ENCODE data around the gene ACTN1.

ACTN1 gene

GRCh38 chr14:68834816-68835215 lies 144.3 kb downstream of the ACTN1 start:
- Mint-ChIP-seq H3K4me1 (no peaks in the 10 kb centered on the region), H3K9me3 (peaks cover 79% of the 10 kb centered on the region), H3K27ac (no peak overlapping the region), H3K4me3 (no peak overlapping the region), H3K27me3 (ENCODE audit: low read depth, poor library complexity) (peaks cover 5% of the 10 kb centered on the region), H3K36me3 (ENCODE audit: low read depth) (peaks cover 55% of the 10 kb centered on the region)
- no peak for TF ChIP-seq CTCF (IDR thresholded peaks at IDR 0.05)
- DNase-seq, result no peak

GRCh38 chr14:68828698-68829097 lies 150.4 kb downstream of the ACTN1 start:
- Mint-ChIP-seq H3K27ac (no peak overlapping the region), H3K27me3 (ENCODE audit: low read depth, poor library complexity) (no peaks in the 10 kb centered on the region)

GRCh38 chr14:68825729-68826128 lies 153.4 kb downstream of the ACTN1 start:
- H3K27ac Mint-ChIP-seq, result no peak overlapping the region
- no peak for TF ChIP-seq CTCF (IDR thresholded peaks at IDR 0.05)
- peaks cover 21% of the 10 kb centered on the region for H3K4me1 Mint-ChIP-seq
- H3K4me3 Mint-ChIP-seq, result no peak overlapping the region
- no peak for DNase-seq
- H3K9me3 Mint-ChIP-seq, result peaks cover 8% of the 10 kb centered on the region
- no peaks in the 10 kb centered on the region for H3K27me3 Mint-ChIP-seq (ENCODE audit: low read depth, poor library complexity)
- peaks cover 4% of the 10 kb centered on the region for H3K36me3 Mint-ChIP-seq (ENCODE audit: low read depth)

More at GRCh38 chr14:68828698-68829097, 150.4 kb downstream of the ACTN1 start:
- Mint-ChIP-seq H3K4me1 (peaks cover 7% of the 10 kb centered on the region), H3K4me3 (no peak overlapping the region), H3K9me3 (peaks cover 28% of the 10 kb centered on the region), H3K36me3 (ENCODE audit: low read depth) (peaks cover 19% of the 10 kb centered on the region)
- DNase-seq, result no peak
- no peak for TF ChIP-seq CTCF (IDR thresholded peaks at IDR 0.05)

- DNase-seq, result peak; percentile 87
- H3K36me3 Mint-ChIP-seq (ENCODE audit: low read depth), result no peaks in the 10 kb centered on the region
- H3K4me3 Mint-ChIP-seq, result no peak overlapping the region
Observed at GRCh38 chr14:68824517-68825347, 154.4 kb downstream of the ACTN1 start.

GRCh38 chr14:68824207-68824516 lies 154.9 kb downstream of the ACTN1 start:
- Mint-ChIP-seq H3K4me1 (peaks cover 37% of the 10 kb centered on the region), H3K27ac (peak overlapping the region; percentile 32), H3K27me3 (ENCODE audit: low read depth, poor library complexity) (no peaks in the 10 kb centered on the region), H3K36me3 (ENCODE audit: low read depth) (no peaks in the 10 kb centered on the region), H3K9me3 (no peaks in the 10 kb centered on the region), H3K4me3 (no peak overlapping the region)
- no peak for TF ChIP-seq CTCF (IDR thresholded peaks at IDR 0.05)
- no peak for DNase-seq

More at GRCh38 chr14:68824517-68825347, 154.4 kb downstream of the ACTN1 start:
- Mint-ChIP-seq H3K27ac (peak overlapping the region; percentile 32), H3K9me3 (no peaks in the 10 kb centered on the region), H3K27me3 (ENCODE audit: low read depth, poor library complexity) (no peaks in the 10 kb centered on the region), H3K4me1 (peaks cover 31% of the 10 kb centered on the region)
- peak; percentile 92 for TF ChIP-seq CTCF (IDR thresholded peaks at IDR 0.05)

Data from nephron progenitor cell (in vitro differentiated cells).